HCT116 (cell line): ENCODE results near the gene VPS33B. TPM values are rescaled to one million over a fixed set of nuclear protein-coding genes. Genes with fewer than 3 reads are reported as not detected.

ENCODE experiments used
- ATAC-seq: fragments of 200-7000 bp; cut with Tn5 transposase; 2 replicates; pipeline ENCODE4 v1.9.1; 2020; ENCODE audit warnings: mild to moderate bottlenecking, moderate library complexity
- BruUV-seq: library from RNA; stranded (reverse); fragments of 400-500 nt; replicated peaks from 2 replicates; lab custom pipeline; 2021; lab: Mats Ljungman, UMichigan
- CTCF ChIA-PET: fragments of 300-600 bp; sonication (Branson Sonifier 250); formaldehyde crosslinking; loops from one replicate; lab custom pipeline; 2021; ENCODE audit warnings: antibody characterized with exemption; lab: Charles Lee
- POLR2A ChIA-PET: fragments of 300-600, 350-600 bp; sonication (Branson Sonifier 250); formaldehyde crosslinking; loops from one replicate; lab custom pipeline; 2021; ENCODE audit warnings: antibody characterized with exemption; lab: Charles Lee
- RAD21 ChIA-PET, 2 experiments: fragments of 300-600 bp; sonication (Branson Sonifier 250); formaldehyde crosslinking; loops; one replicate each; lab custom pipeline; 2023; ENCODE audit warnings: low total read pairs in 2 of 2; ENCODE audit not compliant: uncharacterized antibody in 2 of 2, unreplicated experiment in 2 of 2, low non-redundant PET in 1 of 2; lab: Charles Lee
- DNase-seq: peaks from one replicate; pipeline ENCODE4 v3.0.0-alpha.2; 2010; ENCODE audit warnings: low read depth, low spot score
- H2AFZ ChIP-seq: fragments of 200-600 bp; shearing (Covaris generic), sonication (generic); 2 replicates; pipeline ENCODE4 v1.6.1; 2017; ENCODE audit warnings: low read depth, mixed run types, mixed read lengths, antibody characterized with exemption, low read length; ENCODE audit not compliant: poor library complexity, severe bottlenecking
- H3K27ac ChIP-seq: 2 replicates; pipeline ENCODE4 v1.5.1; 2012; ENCODE audit warnings: low read depth, low read length
- H3K27me3 ChIP-seq: fragments of 200-600 bp; sonication (generic); 2 replicates; pipeline ENCODE4 v1.6.1; 2016; ENCODE audit warnings: mixed run types, low read length, mixed read lengths; ENCODE audit not compliant: insufficient read depth
- H3K36me3 ChIP-seq, 2 experiments: fragments of 200-500 bp in 1 of 2; fragments of 200-600 bp in 1 of 2; sonication (Bioruptor generic) in 1 of 2; sonication (generic) in 1 of 2; 2 replicates each; pipeline versions ENCODE4 v1.5.1 to v1.6.1; 2014 to 2016; ENCODE audit warnings: low read length in 2 of 2, inconsistent platforms in 1 of 2, mixed read lengths in 1 of 2, mixed run types in 1 of 2; ENCODE audit not compliant: insufficient read depth in 2 of 2, control insufficient read depth in 1 of 2
- H3K4me1 ChIP-seq, 2 experiments: fragments of 200-600 bp in 1 of 2; sonication (generic) in 1 of 2; 2 replicates each; pipeline versions ENCODE4 v1.5.1 to v1.6.1; 2012 to 2017; ENCODE audit warnings: low read length in 2 of 2, inconsistent platforms in 1 of 2, mild to moderate bottlenecking in 1 of 2, mixed read lengths in 1 of 2, mixed run types in 1 of 2, moderate library complexity in 1 of 2; ENCODE audit not compliant: insufficient read depth in 2 of 2, control insufficient read depth in 1 of 2
- H3K4me2 ChIP-seq: fragments of 200-600 bp; sonication (generic); 2 replicates; pipeline ENCODE4 v1.6.1; 2017; ENCODE audit warnings: mixed run types, low read length, mixed read lengths
- H3K4me3 ChIP-seq, 2 experiments: fragments of 200-600 bp in 1 of 2; sonication (generic) in 1 of 2; replicated peaks in 1 of 2; 2 replicates each; pipeline ENCODE4 v1.5.1; 2011 to 2016; ENCODE audit warnings: low read length in 2 of 2, control low read depth in 1 of 2, low read depth in 1 of 2, mild to moderate bottlenecking in 1 of 2, mixed read lengths in 1 of 2, mixed run types in 1 of 2
- H3K79me2 ChIP-seq: fragments of 200-600 bp; sonication (generic); 2 replicates; pipeline ENCODE4 v1.6.1; 2017; ENCODE audit warnings: mild to moderate bottlenecking, mixed run types, low read length, moderate library complexity, mixed read lengths; ENCODE audit not compliant: insufficient read depth
- H3K9ac ChIP-seq: fragments of 200-600 bp; sonication (generic); 2 replicates; pipeline ENCODE4 v1.6.1; 2016; ENCODE audit warnings: low read length, mixed read lengths
- H3K9me2 ChIP-seq: fragments of 200-600 bp; sonication (generic), shearing (Covaris generic); 2 replicates; pipeline ENCODE4 v1.6.1; 2017; ENCODE audit warnings: mixed run types, mild to moderate bottlenecking, moderate library complexity; ENCODE audit not compliant: insufficient read depth
- H3K9me3 ChIP-seq, 2 experiments: fragments of 200-500 bp in 1 of 2; fragments of 200-600 bp in 1 of 2; sonication (Bioruptor generic) in 1 of 2; sonication (generic) in 1 of 2; 2 replicates each; pipeline ENCODE4 v1.6.1; 2014 to 2017; ENCODE audit warnings: low read length in 2 of 2, mixed read lengths in 2 of 2, inconsistent platforms in 1 of 2, low read depth in 1 of 2, mild to moderate bottlenecking in 1 of 2, mixed run types in 1 of 2, moderate library complexity in 1 of 2; ENCODE audit not compliant: control insufficient read depth in 1 of 2, insufficient read depth in 1 of 2
- H4K20me1 ChIP-seq: fragments of 200-600 bp; sonication (generic), shearing (Covaris generic); 2 replicates; pipeline ENCODE4 v1.6.1; 2017; ENCODE audit warnings: mixed run types, mild to moderate bottlenecking, moderate library complexity; ENCODE audit not compliant: insufficient read depth
- CTCF ChIP-seq, 3 experiments: fragments of 200-600 bp in 1 of 3; sonication (generic) in 1 of 3; IDR thresholded peaks in 2 of 3; conservative IDR thresholded peaks in 1 of 3; 2 replicates each; pipeline ENCODE4 v1.5.1; 2012 to 2017; ENCODE audit warnings: low read depth in 2 of 3, low read length in 2 of 3, antibody characterized with exemption in 1 of 3, borderline replicate concordance in 1 of 3, control low read depth in 1 of 3, mild to moderate bottlenecking in 1 of 3, mixed read lengths in 1 of 3, mixed run types in 1 of 3, moderate library complexity in 1 of 3; ENCODE audit not compliant: insufficient read depth in 1 of 3
- FOSL1 ChIP-seq: IDR thresholded peaks from 2 replicates; pipeline ENCODE4 v1.6.1; 2012; ENCODE audit warnings: low read depth
- SRF ChIP-seq: IDR thresholded peaks from 2 replicates; pipeline ENCODE4 v1.6.1; 2012; ENCODE audit warnings: low read depth
- TCF7L2 ChIP-seq: IDR thresholded peaks from 2 replicates; pipeline ENCODE4 v1.7.0; 2011; ENCODE audit warnings: borderline replicate concordance, inconsistent platforms; ENCODE audit not compliant: insufficient read depth, insufficient read length; ENCODE audit errors: extremely low read depth
- ZFX ChIP-seq: fragments of 450-650 bp; IDR thresholded peaks from 2 replicates; pipeline ENCODE4 v1.6.1; 2017
- ZNF274 ChIP-seq: fragments of 200-500 bp; sonication (Bioruptor generic); IDR thresholded peaks from 2 replicates; pipeline ENCODE4 v1.6.1; 2014; ENCODE audit warnings: mild to moderate bottlenecking, low read depth, low read length, inconsistent platforms
- intact Hi-C: fragments of 100-400 bp; cut with micrococcal nuclease; formaldehyde crosslinking; loops from 2 replicates; pipeline ENCODE4 v1.10.0; 2022
- total RNA-seq: library from RNA; stranded (reverse); gene quantifications from one replicate; pipeline ENCODE4 v1.2.1, GENCODE V29; 2021; ENCODE audit not compliant: unreplicated experiment

The VPS33B gene
- total RNA-seq, 1 experiment from 2014 or later: 23.1 TPM

- Histone ChIP-seq H3K9me2 (no peaks in the 10 kb centered on the region), H3K79me2 (no peaks in the 10 kb centered on the region), H3K27me3 (peaks cover 4% of the 10 kb centered on the region), H3K9me3 (no peaks in the 10 kb centered on the region), H3K4me2 (no peak overlapping the region), H4K20me1 (no peaks in the 10 kb centered on the region), H3K36me3 (no peaks in the 10 kb centered on the region), H3K27ac (no peak overlapping the region), H3K4me1 (no peaks in the 10 kb centered on the region), H2AFZ (no peak overlapping the region), H3K4me3 (no peak overlapping the region), H3K9ac (no peak overlapping the region)
- ATAC-seq (no peak), DNase-seq (no peak)
- ChIA-PET CTCF (no interaction called here), RAD21 (no interaction called here), POLR2A (no interaction called here)
- intact Hi-C loops: no loop called here
- BruUV-seq: no TSS peak
- TF ChIP-seq ZFX (no peak), CTCF (IDR thresholded peaks at IDR 0.05 in 2 of 3, conservative IDR thresholded peaks at IDR 0.05 in 1 of 3; ENCODE audit: borderline replicate concordance in 1 of 3, insufficient read depth in 1 of 3, low read depth in 2 of 3, low read length in 2 of 3) (no peak), SRF (no peak), FOSL1 (no peak), ZNF274 (no peak)
Measured at GRCh38 chr15:91072161-91072560, 49.8 kb upstream of the VPS33B start.

GRCh38 chr15:91070872-91071271 lies 48.5 kb upstream of the VPS33B start:
- H4K20me1 ChIP-seq: no peaks in the 10 kb centered on the region
- BruUV-seq: no TSS peak
- H3K4me2 ChIP-seq: no peak overlapping the region
- ATAC-seq (peak; percentile 72), DNase-seq (no peak)
- H2AFZ ChIP-seq: no peak overlapping the region
- intact Hi-C loops: no loop called here
- RAD21 ChIA-PET: no interaction called here
- no peaks in the 10 kb centered on the region for H3K4me1 ChIP-seq
- peak in 2 of 3 experiments; percentile 6 to 9; a peak in 1 of 6 replicates for TF ChIP-seq CTCF (IDR thresholded peaks at IDR 0.05 in 2 of 3, conservative IDR thresholded peaks at IDR 0.05 in 1 of 3; ENCODE audit: borderline replicate concordance in 1 of 3, insufficient read depth in 1 of 3, low read depth in 2 of 3, low read length in 2 of 3)
- TF ChIP-seq TCF7L2: no peak
- POLR2A ChIA-PET: no interaction called here
- H3K9ac ChIP-seq: no peak overlapping the region
- H3K4me3 ChIP-seq: no peak overlapping the region
- no peaks in the 10 kb centered on the region for H3K36me3 ChIP-seq
- H3K9me2 ChIP-seq: no peaks in the 10 kb centered on the region
- no peaks in the 10 kb centered on the region for H3K9me3 ChIP-seq
- H3K27me3 ChIP-seq: peaks cover 4% of the 10 kb centered on the region
- no peak overlapping the region for H3K27ac ChIP-seq
- H3K79me2 ChIP-seq: no peaks in the 10 kb centered on the region
- CTCF ChIA-PET: interaction anchor here (0.6 kb wide), 1 partner anchor 14 kb away, joined by 3 read pairs; no protein-coding TSS in a partner anchor
